Epithelial cell of proximal tubule (primary cell): Measurements from ENCODE around the gene TANC1. TPM values are rescaled to one million over a fixed set of nuclear protein-coding genes. Genes with fewer than 3 reads are reported as not detected.

Experiments
- DNase-seq: peaks from one replicate; pipeline ENCODE4 v3.0.0-alpha.2; 2011; ENCODE audit warnings: low read depth
- H3K4me3 ChIP-seq: 2 replicates; pipeline ENCODE4 v1.5.1; 2011; ENCODE audit warnings: low read depth, mild to moderate bottlenecking, low read length
- CTCF ChIP-seq: conservative IDR thresholded peaks from 2 replicates; pipeline ENCODE4 v1.5.1; 2012; ENCODE audit warnings: low read depth, mild to moderate bottlenecking, low read length
- total RNA-seq: library from RNA; depleted of rRNA; stranded (reverse); fragments of >200 nt; gene quantifications from 2 replicates; pipeline ENCODE4 v1.2.3, GENCODE V29; 2015

TANC1 gene
- 11.9 and 14.3 TPM in 2 replicates for total RNA-seq

- peak within 1 kb of the TSS; percentile 92 for H3K4me3 ChIP-seq
- no peak for TF ChIP-seq CTCF
- no peak for DNase-seq
These were observed at the start of gene TANC1 for GRCh38 chr2:158968396-158969161. Gene TANC1 (plus strand): TSS chr2:158968640. CDS start chr2:159065911, 97,271 bp downstream.

DNA sequence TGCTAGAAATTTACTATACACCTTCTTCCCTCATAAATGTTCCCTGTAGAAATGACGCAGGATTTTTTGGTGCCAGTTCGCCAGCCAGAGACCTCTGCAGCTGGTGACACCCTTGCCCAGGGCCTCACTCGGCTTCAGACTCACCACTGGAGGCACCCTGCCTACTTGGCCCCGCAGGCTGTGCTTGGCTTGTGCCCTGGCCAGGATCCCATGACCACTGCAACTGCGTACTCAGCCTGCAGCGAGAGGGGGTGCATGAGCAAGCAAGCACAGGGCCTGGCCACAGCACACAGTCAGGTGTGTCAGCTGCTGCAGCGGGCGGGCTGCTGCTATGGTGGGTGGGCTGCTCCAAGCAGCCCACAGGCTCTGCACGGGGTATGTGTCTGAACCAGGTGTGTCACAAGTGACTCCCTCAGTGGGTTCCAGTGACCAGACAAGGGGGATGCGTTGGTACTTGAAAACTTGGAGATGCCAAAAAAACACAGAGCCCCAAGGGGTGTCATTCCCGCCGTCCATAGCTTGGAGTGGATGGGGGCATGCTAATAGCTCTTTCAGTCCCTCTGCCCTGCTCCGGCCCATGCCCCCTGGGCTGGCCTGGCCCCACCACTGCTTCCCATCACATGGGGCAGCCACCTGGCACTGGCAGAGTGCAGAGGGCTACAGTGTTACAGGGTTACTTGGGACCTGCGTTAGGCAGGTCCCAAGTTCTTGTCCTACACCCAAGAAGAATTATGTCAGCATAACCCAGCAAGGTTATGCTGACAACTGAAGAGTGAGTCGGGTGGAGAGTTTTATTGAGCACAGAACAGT lies 46.6 kb upstream of the TANC1 start:
- DNase-seq, result no peak
- no peak for TF ChIP-seq CTCF
- H3K4me3 ChIP-seq, result no peak overlapping the region

- TF ChIP-seq CTCF, result no peak
- DNase-seq, result no peak
- no peak overlapping the region for H3K4me3 ChIP-seq
These were observed 45.8 kb upstream of the TANC1 start for GRCh38 chr2:158922601-158923000.

- no peak for DNase-seq
- no peak overlapping the region for H3K4me3 ChIP-seq
- no peak for TF ChIP-seq CTCF
These were observed 45.3 kb upstream of the TANC1 start for GRCh38 chr2:158923180-158923594.

DNA sequence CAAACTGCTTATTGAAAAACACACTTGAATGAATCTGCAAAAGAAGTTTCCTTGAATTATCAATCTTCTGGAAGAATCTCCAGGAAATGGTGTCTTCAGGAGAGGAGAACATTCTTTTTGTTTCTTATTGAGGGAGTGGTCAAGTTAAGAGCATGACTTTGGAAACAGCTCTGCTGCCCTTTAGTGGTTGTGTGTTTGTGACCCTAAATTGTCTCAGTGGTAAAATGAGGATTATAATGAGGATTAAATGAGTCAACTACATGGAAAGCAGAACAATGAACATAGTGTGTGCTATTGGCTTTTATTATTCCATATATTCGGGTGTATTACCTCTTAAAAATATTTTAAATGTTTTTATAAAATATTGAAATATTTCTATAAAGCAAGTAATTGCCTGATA lies 44.8 kb upstream of the TANC1 start:
- TF ChIP-seq CTCF, result no peak
- H3K4me3 ChIP-seq, result no peak overlapping the region
- DNase-seq, result no peak

GRCh38 chr2:158926478-158926948 lies 41.9 kb upstream of the TANC1 start:
- H3K4me3 ChIP-seq, result peak overlapping the region; percentile 15
- no peak for TF ChIP-seq CTCF
- peak; percentile 44 for DNase-seq
